HepG2 (cell line): ENCODE results near the gene DRC7. TPM values are rescaled to one million over a fixed set of nuclear protein-coding genes. Genes with fewer than 3 reads are reported as not detected.

Experiments used
- ATAC-seq: fragments of 200-7000 bp; cut with Tn5 transposase; 3 replicates; pipeline ENCODE4 v1.9.1; 2020; ENCODE audit warnings: mild to moderate bottlenecking, moderate library complexity
- BruUV-seq: library from RNA; stranded (reverse); fragments of 400-500 nt; replicated peaks from 2 replicates; lab custom pipeline; 2021; lab: Mats Ljungman, UMichigan
- CTCF ChIA-PET: fragments of 300-600 bp; formaldehyde crosslinking; extraction: SDS; loops from one replicate; lab custom pipeline; 2021; ENCODE audit warnings: low total read pairs, inconsistent platforms, low intra/inter-chr PET ratio; lab: Yijun Ruan, JAX
- POLR2A ChIA-PET: fragments of 350-600 bp; sonication (Branson Sonifier 250); formaldehyde crosslinking; loops from one replicate; lab custom pipeline; 2020; ENCODE audit warnings: antibody characterized with exemption, inconsistent platforms; lab: Yijun Ruan, JAX
- DNase-seq: peaks from one replicate; pipeline ENCODE4 v3.0.0-alpha.2; 2015; ENCODE audit warnings: low spot score
- FAIRE-seq: peaks from 3 replicates; lab custom pipeline; 2011; peaks lifted over from hg19 to GRCh38; lab: Jason Lieb, UNC
- H2AFZ ChIP-seq: one replicate; pipeline ENCODE4 v1.6.1; 2011; ENCODE audit warnings: low read length, inconsistent platforms
- H3K27ac ChIP-seq: fragments of 300-600 bp; 3 replicates; pipeline ENCODE4 v1.8.0; 2011; ENCODE audit warnings: mixed run types, mild to moderate bottlenecking, mixed read lengths, low read length, inconsistent platforms; ENCODE audit not compliant: insufficient read depth; ENCODE audit errors: extremely low read length
- H3K27me3 ChIP-seq, 2 experiments: fragments of 200-600 bp in 1 of 2; 2 replicates in 1 of 2; 3 replicates in 1 of 2; pipeline versions ENCODE4 v1.6.0 to v1.8.0; 2011; ENCODE audit warnings: low read length in 2 of 2, mild to moderate bottlenecking in 2 of 2, moderate library complexity in 2 of 2, inconsistent platforms in 1 of 2; ENCODE audit not compliant: insufficient read depth in 2 of 2, control insufficient read depth in 1 of 2
- H3K36me3 ChIP-seq, 2 experiments: fragments of 200-600 bp in 1 of 2; replicated peaks in 1 of 2; 2 replicates in 1 of 2; 3 replicates in 1 of 2; pipeline versions ENCODE4 v1.5.1 to v1.8.0; 2011; ENCODE audit warnings: low read length in 2 of 2, inconsistent platforms in 1 of 2; ENCODE audit not compliant: insufficient read depth in 2 of 2, control insufficient read depth in 1 of 2
- H3K4me1 ChIP-seq: 2 replicates; pipeline ENCODE4 v1.5.1; 2012; ENCODE audit warnings: low read length, inconsistent platforms; ENCODE audit not compliant: insufficient read depth
- H3K4me2 ChIP-seq: 2 replicates; pipeline ENCODE4 v1.6.0; 2011; ENCODE audit warnings: low read depth, low read length, inconsistent platforms
- H3K4me3 ChIP-seq, 3 experiments: fragments of 200-600 bp in 1 of 3; sonication (generic), shearing (Covaris generic) in 1 of 3; replicated peaks in 1 of 3; 2 replicates each; pipeline ENCODE4 v1.5.1; 2011 to 2016; ENCODE audit warnings: low read length in 3 of 3, inconsistent platforms in 2 of 3, low read depth in 2 of 3, mild to moderate bottlenecking in 2 of 3, control low read depth in 1 of 3, mixed read lengths in 1 of 3; ENCODE audit not compliant: insufficient read depth in 1 of 3
- H3K79me2 ChIP-seq: one replicate; pipeline ENCODE4 v1.6.1; 2011; ENCODE audit warnings: low read length, inconsistent platforms; ENCODE audit not compliant: insufficient read depth
- H3K9ac ChIP-seq: 2 replicates; pipeline ENCODE4 v1.6.0; 2011; ENCODE audit warnings: mild to moderate bottlenecking, low read depth, low read length, inconsistent platforms; ENCODE audit not compliant: insufficient read depth
- H3K9me3 ChIP-seq: 2 replicates; pipeline ENCODE4 v1.5.1; 2012; ENCODE audit warnings: mild to moderate bottlenecking, low read length
- H4K20me1 ChIP-seq: 2 replicates; pipeline ENCODE4 v1.6.0; 2011; ENCODE audit warnings: inconsistent platforms, mild to moderate bottlenecking, low read length, moderate library complexity; ENCODE audit not compliant: insufficient read depth
- ARNTL ChIP-seq: sonication (generic); formaldehyde crosslinking; IDR thresholded peaks from 2 replicates; pipeline ENCODE4 v1.4.0; 2020; ENCODE audit warnings: mild to moderate bottlenecking, missing genetic modification reagents
- ATRX ChIP-seq: sonication (generic); formaldehyde crosslinking; IDR thresholded peaks from 2 replicates; pipeline ENCODE4 v1.4.0; 2020; ENCODE audit warnings: missing genetic modification reagents, borderline replicate concordance
- ELF1 ChIP-seq: sonication (generic); formaldehyde crosslinking; IDR thresholded peaks from 2 replicates; pipeline ENCODE4 v1.4.0; 2020; ENCODE audit warnings: missing genetic modification reagents
- GATAD2A ChIP-seq: IDR thresholded peaks from 2 replicates; pipeline ENCODE4 v1.6.1; 2016
- HIVEP1 ChIP-seq: sonication (generic); formaldehyde crosslinking; IDR thresholded peaks from 2 replicates; pipeline ENCODE4 v1.4.0; 2020; ENCODE audit warnings: mild to moderate bottlenecking, missing genetic modification reagents
- KDM1A ChIP-seq: IDR thresholded peaks from 2 replicates; pipeline ENCODE4 v1.6.1; 2016; ENCODE audit warnings: missing compliant biosample characterization
- KDM4B ChIP-seq: sonication (generic); formaldehyde crosslinking; IDR thresholded peaks from 2 replicates; pipeline ENCODE4 v1.4.0; 2020; ENCODE audit warnings: missing genetic modification reagents
- MXD3 ChIP-seq: IDR thresholded peaks from 2 replicates; pipeline ENCODE4 v1.6.1; 2016; ENCODE audit warnings: mild to moderate bottlenecking, missing biosample characterization, missing genetic modification reagents
- NR2F2 ChIP-seq: IDR thresholded peaks from 2 replicates; pipeline ENCODE4 v1.6.1; 2012; ENCODE audit warnings: low read depth, inconsistent platforms, borderline replicate concordance
- RXRB ChIP-seq: IDR thresholded peaks from 2 replicates; pipeline ENCODE4 v1.6.1; 2016; ENCODE audit warnings: borderline replicate concordance, missing genetic modification reagents, missing compliant biosample characterization
- ZBTB38 ChIP-seq: sonication (generic); formaldehyde crosslinking; IDR thresholded peaks from 2 replicates; pipeline ENCODE4 v1.5.1; 2020; ENCODE audit warnings: mild to moderate bottlenecking, missing genetic modification reagents
- ZC3H4 ChIP-seq: sonication (generic); formaldehyde crosslinking; IDR thresholded peaks from 2 replicates; pipeline ENCODE4 v1.4.0; 2020; ENCODE audit warnings: missing genetic modification reagents, borderline replicate concordance
- ZNF260 ChIP-seq: sonication (generic); formaldehyde crosslinking; IDR thresholded peaks from 2 replicates; pipeline ENCODE4 v1.4.0; 2020; ENCODE audit warnings: missing genetic modification reagents, low read depth, mild to moderate bottlenecking, borderline replicate concordance
- ZNF33A ChIP-seq: sonication (generic); formaldehyde crosslinking; IDR thresholded peaks from 2 replicates; pipeline ENCODE4 v1.5.1; 2020; ENCODE audit warnings: missing genetic modification reagents, mild to moderate bottlenecking, moderate library complexity, borderline replicate concordance
- ZNF34 ChIP-seq: sonication (generic); formaldehyde crosslinking; IDR thresholded peaks from 2 replicates; pipeline ENCODE4 v1.4.0; 2020; ENCODE audit warnings: mild to moderate bottlenecking, missing genetic modification reagents, borderline replicate concordance
- ZNF460 ChIP-seq: sonication (generic); formaldehyde crosslinking; IDR thresholded peaks from 2 replicates; pipeline ENCODE4 v1.5.1; 2020; ENCODE audit warnings: missing genetic modification reagents, mild to moderate bottlenecking, borderline replicate concordance
- ZNF619 ChIP-seq: sonication (generic); formaldehyde crosslinking; IDR thresholded peaks from 2 replicates; pipeline ENCODE4 v1.4.0; 2020; ENCODE audit warnings: mild to moderate bottlenecking, missing genetic modification reagents
- ZNF737 ChIP-seq: sonication (generic); formaldehyde crosslinking; IDR thresholded peaks from 2 replicates; pipeline ENCODE4 v1.5.0; 2020; ENCODE audit warnings: missing genetic modification reagents, mild to moderate bottlenecking, borderline replicate concordance
- ZNF761 ChIP-seq: sonication (generic); formaldehyde crosslinking; conservative IDR thresholded peaks from 2 replicates; pipeline ENCODE4 v1.4.0; 2020; ENCODE audit warnings: mild to moderate bottlenecking, missing genetic modification reagents
- ZSCAN31 ChIP-seq: sonication (generic); formaldehyde crosslinking; IDR thresholded peaks from 2 replicates; pipeline ENCODE4 v1.5.0; 2020; ENCODE audit warnings: low read depth, mild to moderate bottlenecking, missing genetic modification reagents
- WGBS: methylation state at CpG from one replicate; pipeline ENCODE4 v1.1.6; 2017; ENCODE audit warnings: low lambda C conversion rate; 5-methylcytosine and 5-hydroxymethylcytosine counted together
- in situ Hi-C: cut with HindIII; loops from 2 replicates; pipeline ENCODE4 v1.10.0; 2017; ENCODE audit warnings: low pct_unique_long_range_greater_than_20kb; ENCODE audit not compliant: extremely low pct_ligation_motif_present
- intact Hi-C: fragments of 100-400 bp; cut with micrococcal nuclease; formaldehyde crosslinking; loops from one replicate; pipeline ENCODE4 v1.10.0; 2022; ENCODE audit not compliant: unreplicated experiment
- polyA plus RNA-seq, 8 experiments: library from polyadenylated mRNA; depleted of rRNA in 3 of 8; stranded (reverse) in 7 of 8; unstranded in 1 of 8; fragments of >200 nt; fragmentation: Illumina TruSeq in 4 of 8; extraction: Trizol in 4 of 8; gene quantifications; 2 replicates each; pipeline versions ENCODE4 v1.2.1 to v1.2.3, GENCODE V29; 2011 to 2016; ENCODE audit warnings: low read depth in 4 of 8, missing spikeins in 1 of 8, mixed read lengths in 1 of 8; ENCODE audit not compliant: insufficient read depth in 1 of 8
- total RNA-seq, 5 experiments: library from RNA; depleted of rRNA; stranded (reverse); fragments of >200 nt; fragmentation: Illumina TruSeq; extraction: Trizol; gene quantifications; 2 replicates each; pipeline ENCODE4 v1.2.3, GENCODE V29; 2016; ENCODE audit warnings: low read depth in 1 of 5
- TF ChIP-seq, protein P1 (sequence below): sonication (generic); formaldehyde crosslinking; IDR thresholded peaks from 2 replicates; pipeline ENCODE4 v1.4.0; 2020; ENCODE audit warnings: missing genetic modification reagents
- TF ChIP-seq, protein P2 (sequence below): sonication (generic); formaldehyde crosslinking; IDR thresholded peaks from 2 replicates; pipeline ENCODE4 v1.4.0; 2020; ENCODE audit warnings: missing genetic modification reagents, mild to moderate bottlenecking, borderline replicate concordance
- TF ChIP-seq, protein P3 (sequence below): sonication (generic); formaldehyde crosslinking; IDR thresholded peaks from 2 replicates; pipeline ENCODE4 v1.4.0; 2020; ENCODE audit warnings: mild to moderate bottlenecking, missing genetic modification reagents

DRC7 gene
- total and polyA plus RNA-seq, 2 of the 13 experiments (the other 11 are each of a cell fraction or from before 2014, with no cell fraction given) = 2.7 to 3.4 TPM

GRCh38 chr16:57661510-57661909, 33.1 kb upstream of the DRC7 start:
- 62% methylated on average over 7 of the region's 7 CpGs for WGBS
- H3K4me2 ChIP-seq = peak overlapping the region; percentile 54; the same call in 1 of the 2 replicates
- peak overlapping the region; percentile 52 for H3K27ac ChIP-seq
- no peaks in the 10 kb centered on the region for H3K79me2 ChIP-seq
- H3K4me1 ChIP-seq = peaks cover 43% of the 10 kb centered on the region
- CTCF ChIA-PET = interaction anchor here (0.8 to 1.4 kb wide), 2 partner anchors 13 to 59 kb away, joined by 4 read pairs; no protein-coding TSS in a partner anchor
- peak; percentile 3; the same call in 1 of the 3 replicates for ATAC-seq
- in situ Hi-C loops = no loop called here
- no peak for DNase-seq
- POLR2A ChIA-PET = interaction anchor here (0.5 to 1.9 kb wide), 5 partner anchors 24 to 74 kb away, joined by 3 to 12 read pairs (median 4); partner anchors contain the start of gene KATNB1
- no peak overlapping the region for H3K9ac ChIP-seq
- no peaks in the 10 kb centered on the region for H3K9me3 ChIP-seq
- BruUV-seq = no TSS peak
- no peaks in the 10 kb centered on the region for H3K36me3 ChIP-seq
- H3K27me3 ChIP-seq = no peaks in the 10 kb centered on the region
- H4K20me1 ChIP-seq = no peaks in the 10 kb centered on the region
- H2AFZ ChIP-seq = no peak overlapping the region
- intact Hi-C loops = loop anchor here (2.0 kb wide), 1 partner anchor 43 kb away; no protein-coding TSS in a partner anchor
- no peak for FAIRE-seq
- H3K4me3 ChIP-seq = no peak overlapping the region
- no peak for TF ChIP-seq RXRB (CRISPR knock-in tag)
- TF ChIP-seq ZC3H4 (CRISPR knock-in tag) = no peak
- TF ChIP-seq ZNF260 = no peak
- TF ChIP-seq ELF1 = no peak; the same call in 1 of the 2 replicates
- TF ChIP-seq ZNF619 (CRISPR knock-in tag) = no peak
- TF ChIP-seq ZBTB38 (CRISPR knock-in tag) = 0 out of 2 replicates have a peak, but pooled peaks have one; percentile 37
- TF ChIP-seq ZNF34 (CRISPR knock-in tag) = no peak
- no peak for TF ChIP-seq ARNTL (CRISPR knock-in tag)
- no peak for TF ChIP-seq ZSCAN31 (CRISPR knock-in tag)
- TF ChIP-seq ZNF33A (CRISPR knock-in tag) = no peak
- TF ChIP-seq KDM1A (CRISPR knock-in tag) = no peak
- TF ChIP-seq MXD3 (CRISPR knock-in tag) = no peak
- TF ChIP-seq, protein P1, sequence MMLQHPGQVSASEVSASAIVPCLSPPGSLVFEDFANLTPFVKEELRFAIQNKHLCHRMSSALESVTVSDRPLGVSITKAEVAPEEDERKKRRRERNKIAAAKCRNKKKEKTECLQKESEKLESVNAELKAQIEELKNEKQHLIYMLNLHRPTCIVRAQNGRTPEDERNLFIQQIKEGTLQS = no peak
- no peak for TF ChIP-seq NR2F2
- no peak for TF ChIP-seq ZNF737 (CRISPR knock-in tag)
- TF ChIP-seq, protein P2, sequence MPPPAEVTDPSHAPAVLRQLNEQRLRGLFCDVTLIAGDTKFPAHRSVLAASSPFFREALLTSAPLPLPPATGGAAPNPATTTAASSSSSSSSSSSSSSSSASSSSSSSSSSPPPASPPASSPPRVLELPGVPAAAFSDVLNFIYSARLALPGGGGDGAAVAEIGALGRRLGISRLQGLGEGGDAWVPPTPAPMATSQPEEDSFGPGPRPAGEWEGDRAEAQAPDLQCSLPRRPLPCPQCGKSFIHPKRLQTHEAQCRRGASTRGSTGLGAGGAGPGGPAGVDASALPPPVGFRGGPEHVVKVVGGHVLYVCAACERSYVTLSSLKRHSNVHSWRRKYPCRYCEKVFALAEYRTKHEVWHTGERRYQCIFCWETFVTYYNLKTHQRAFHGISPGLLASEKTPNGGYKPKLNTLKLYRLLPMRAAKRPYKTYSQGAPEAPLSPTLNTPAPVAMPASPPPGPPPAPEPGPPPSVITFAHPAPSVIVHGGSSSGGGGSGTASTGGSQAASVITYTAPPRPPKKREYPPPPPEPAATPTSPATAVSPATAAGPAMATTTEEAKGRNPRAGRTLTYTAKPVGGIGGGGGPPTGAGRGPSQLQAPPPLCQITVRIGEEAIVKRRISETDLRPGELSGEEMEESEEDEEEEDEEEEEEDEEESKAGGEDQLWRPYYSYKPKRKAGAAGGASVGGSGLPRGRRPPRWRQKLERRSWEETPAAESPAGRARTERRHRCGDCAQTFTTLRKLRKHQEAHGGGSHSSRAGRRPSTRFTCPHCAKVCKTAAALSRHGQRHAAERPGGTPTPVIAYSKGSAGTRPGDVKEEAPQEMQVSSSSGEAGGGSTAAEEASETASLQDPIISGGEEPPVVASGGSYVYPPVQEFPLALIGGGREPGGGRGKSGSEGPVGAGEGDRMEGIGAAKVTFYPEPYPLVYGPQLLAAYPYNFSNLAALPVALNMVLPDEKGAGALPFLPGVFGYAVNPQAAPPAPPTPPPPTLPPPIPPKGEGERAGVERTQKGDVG (CRISPR knock-in tag) = peak; percentile 73
- TF ChIP-seq HIVEP1 = 0 out of 2 replicates have a peak, but pooled peaks have one; percentile 15
- TF ChIP-seq ZNF460 (CRISPR knock-in tag) = no peak
- TF ChIP-seq GATAD2A (CRISPR knock-in tag) = 0 out of 2 replicates have a peak, but pooled peaks have one; percentile 12
- no peak for TF ChIP-seq KDM4B (CRISPR knock-in tag)
- TF ChIP-seq ATRX (CRISPR knock-in tag) = no peak
- TF ChIP-seq, protein P3, sequence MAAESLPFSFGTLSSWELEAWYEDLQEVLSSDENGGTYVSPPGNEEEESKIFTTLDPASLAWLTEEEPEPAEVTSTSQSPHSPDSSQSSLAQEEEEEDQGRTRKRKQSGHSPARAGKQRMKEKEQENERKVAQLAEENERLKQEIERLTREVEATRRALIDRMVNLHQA (CRISPR knock-in tag) = no peak
- no peak for TF ChIP-seq ZNF761 (CRISPR knock-in tag)
